HG03060 (cell line): Measurements from ENCODE around the gene SCRN1.

Experiments
- ATAC-seq: cut with Tn5 transposase; IDR thresholded peaks from one replicate; pipeline ENCODE4 v1.9.1; 2021; ENCODE audit warnings: low read depth, moderate number of reproducible peaks; ENCODE audit not compliant: unreplicated experiment

SCRN1 gene

GRCh38 chr7:30010021-30010420, 20.4 kb upstream of the SCRN1 start:
- ATAC-seq = no peak

GRCh38 chr7:30005464-30005863, 15.9 kb upstream of the SCRN1 start:
- ATAC-seq = no peak

GRCh38 chr7:30003098-30003497, 13.5 kb upstream of the SCRN1 start:
- no peak for ATAC-seq

- ATAC-seq = no peak
These were observed 12.4 kb upstream of the SCRN1 start for GRCh38 chr7:30001998-30002397.

- no peak for ATAC-seq
These were observed 8.9 kb upstream of the SCRN1 start for GRCh38 chr7:29998489-29998888.

- no peak for ATAC-seq
These were observed 6.7 kb upstream of the SCRN1 start for GRCh38 chr7:29996321-29996720.

GRCh38 chr7:29995652-29996051, 6.1 kb upstream of the SCRN1 start:
- no peak for ATAC-seq

- no peak for ATAC-seq
These were observed 3.5 kb upstream of the SCRN1 start for GRCh38 chr7:29993140-29993539.

- ATAC-seq = no peak
These were observed 2.3 kb upstream of the SCRN1 start for GRCh38 chr7:29991937-29992336.

GRCh38 chr7:29990931-29991330, 1.3 kb upstream of the SCRN1 start:
- no peak for ATAC-seq

- no peak for ATAC-seq
These were observed 961 bp downstream of the SCRN1 start for GRCh38 chr7:29988424-29989256.

- no peak for ATAC-seq
These were observed 1.7 kb downstream of the SCRN1 start for GRCh38 chr7:29987811-29988317.

- ATAC-seq = no peak
These were observed 2.5 kb downstream of the SCRN1 start for GRCh38 chr7:29987083-29987482.

- no peak for ATAC-seq
These were observed 9.4 kb downstream of the SCRN1 start for GRCh38 chr7:29980151-29980550.

GRCh38 chr7:29977886-29978651, 11.5 kb downstream of the SCRN1 start:
- no peak for ATAC-seq

GRCh38 chr7:29976673-29977415, 12.8 kb downstream of the SCRN1 start:
- ATAC-seq = no peak

- no peak for ATAC-seq
These were observed 13.3 kb downstream of the SCRN1 start for GRCh38 chr7:29976266-29976665.

GRCh38 chr7:29975561-29975960, 14.0 kb downstream of the SCRN1 start:
- no peak for ATAC-seq

GRCh38 chr7:29974286-29974685, 15.3 kb downstream of the SCRN1 start:
- no peak for ATAC-seq

- ATAC-seq = no peak
These were observed 17.3 kb downstream of the SCRN1 start for GRCh38 chr7:29972315-29972669.
